GM19452 (cell line): ENCODE data around the gene ZDHHC11B.
"Not testable (repeated sequence)": the region's sequence is repeated elsewhere in the genome, so short reads cannot be mapped to it uniquely, and the experiment has no call there.

Experiments
- ATAC-seq: cut with Tn5 transposase; IDR thresholded peaks from one replicate; pipeline ENCODE4 v1.9.1; 2021; ENCODE audit not compliant: unreplicated experiment

ZDHHC11B gene, protein sequence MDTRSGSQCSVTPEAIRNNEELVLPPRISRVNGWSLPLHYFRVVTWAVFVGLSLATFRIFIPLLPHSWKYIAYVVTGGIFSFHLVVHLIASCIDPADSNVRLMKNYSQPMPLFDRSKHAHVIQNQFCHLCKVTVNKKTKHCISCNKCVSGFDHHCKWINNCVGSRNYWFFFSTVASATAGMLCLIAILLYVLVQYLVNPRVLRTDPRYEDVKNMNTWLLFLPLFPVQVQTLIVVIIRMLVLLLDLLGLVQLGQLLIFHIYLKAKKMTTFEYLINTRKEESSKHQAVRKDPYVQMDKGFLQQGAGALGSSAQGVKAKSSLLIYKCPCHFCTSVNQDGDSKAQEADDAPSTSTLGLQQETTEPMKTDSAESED

DNA sequence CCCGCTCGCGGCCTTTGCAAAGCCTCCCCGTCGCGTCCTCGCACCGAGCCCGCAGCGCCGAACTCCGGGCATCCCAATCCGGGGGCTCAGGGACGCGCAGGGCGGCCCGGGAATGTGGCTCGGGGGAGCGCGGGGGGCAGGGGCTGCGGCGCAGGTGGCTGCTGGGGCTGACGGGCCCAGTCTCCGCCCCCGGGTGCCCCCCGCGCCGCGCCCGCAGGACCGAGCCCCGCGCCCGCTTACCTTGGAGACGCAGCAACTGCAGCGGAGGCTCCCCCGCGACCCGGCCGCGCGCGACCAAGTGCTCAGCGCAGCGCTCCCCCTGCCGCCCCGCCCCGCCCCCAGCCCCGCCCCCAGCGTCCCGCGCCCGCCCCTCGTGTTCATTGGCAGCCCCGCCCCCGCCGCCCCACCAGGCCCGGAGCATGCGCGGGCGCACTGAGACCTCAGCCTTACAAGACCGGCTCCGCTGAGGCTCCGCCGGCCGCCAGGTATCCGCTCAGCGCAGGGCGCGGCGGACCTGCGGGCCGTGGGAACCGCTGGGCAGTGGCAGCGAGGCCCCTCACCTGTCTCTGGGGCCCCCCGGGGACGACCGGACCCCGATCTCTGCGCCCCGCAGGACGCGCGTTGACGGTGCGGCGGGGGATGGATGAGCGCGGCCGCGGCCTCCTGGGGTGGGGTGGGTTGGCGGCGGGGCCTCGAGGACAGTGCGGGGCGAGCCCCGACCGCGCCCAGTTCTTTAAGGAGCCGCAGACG lies at the start of gene ZDHHC11B:
Gene ZDHHC11B, minus strand, starts transcription at position 302 of the 750 bp plus-strand sequence. CDS start 17,810 bp downstream, outside the sequence.
- ATAC-seq = not testable (repeated sequence)

DNA sequence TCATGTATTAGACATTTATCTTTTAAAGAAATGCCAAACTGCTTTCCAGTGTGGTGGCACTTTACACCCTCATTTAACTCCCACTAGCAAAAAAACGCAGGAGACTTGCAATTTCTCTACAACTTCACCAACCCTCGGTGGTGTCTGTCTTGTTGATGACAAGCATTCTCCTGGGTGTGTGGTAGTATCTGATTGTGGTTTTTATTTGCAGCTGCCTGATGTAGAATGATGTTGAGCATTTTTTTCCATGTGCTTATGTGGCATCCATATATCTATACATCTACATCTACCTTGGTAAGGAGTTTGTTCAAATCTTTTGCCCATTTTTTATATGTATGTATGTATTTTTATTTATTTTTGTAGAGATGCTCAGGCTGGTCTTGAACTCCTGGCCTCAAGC lies 49.5 kb upstream of the ZDHHC11B start:
- not testable (repeated sequence) for ATAC-seq

DNA sequence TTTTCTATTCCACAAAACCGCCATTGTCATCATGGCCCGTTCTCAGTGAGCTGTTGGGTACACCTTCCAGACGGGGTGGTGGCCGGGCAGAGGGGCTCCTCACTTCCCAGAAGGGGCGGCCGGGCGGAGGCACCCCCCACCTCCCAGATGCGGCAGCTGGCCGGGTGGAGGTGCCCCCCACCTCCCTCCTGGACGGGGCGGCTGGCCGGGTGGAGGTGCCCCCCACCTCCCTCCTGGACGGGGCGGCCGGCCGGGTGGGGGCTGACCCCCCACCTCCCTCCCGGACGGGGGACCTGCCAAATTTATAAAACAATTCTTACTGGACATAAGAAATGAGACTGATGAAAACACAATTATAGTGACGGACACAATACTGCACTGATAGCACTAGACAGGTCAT lies 43.7 kb upstream of the ZDHHC11B start:
- not testable (repeated sequence) for ATAC-seq

DNA sequence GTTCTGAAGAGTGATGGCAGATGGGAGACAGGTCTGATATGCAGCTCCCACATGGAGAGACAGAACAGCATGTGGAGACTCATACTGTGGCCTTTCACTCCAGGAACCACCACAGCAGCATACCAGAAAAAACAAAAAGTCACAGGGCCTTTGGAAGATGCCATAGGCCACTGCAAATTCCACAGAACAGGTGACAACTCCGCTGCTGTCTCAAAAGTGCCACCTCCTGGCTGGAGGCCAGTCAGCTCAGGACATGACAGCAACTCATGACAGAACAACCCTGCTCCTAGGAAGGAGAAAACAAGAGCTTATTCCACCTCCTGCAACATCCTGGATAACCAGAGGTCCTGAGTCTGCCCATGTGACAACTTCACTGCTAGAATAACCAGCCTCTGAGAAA lies 41.0 kb upstream of the ZDHHC11B start:
- ATAC-seq = not testable (repeated sequence)

DNA sequence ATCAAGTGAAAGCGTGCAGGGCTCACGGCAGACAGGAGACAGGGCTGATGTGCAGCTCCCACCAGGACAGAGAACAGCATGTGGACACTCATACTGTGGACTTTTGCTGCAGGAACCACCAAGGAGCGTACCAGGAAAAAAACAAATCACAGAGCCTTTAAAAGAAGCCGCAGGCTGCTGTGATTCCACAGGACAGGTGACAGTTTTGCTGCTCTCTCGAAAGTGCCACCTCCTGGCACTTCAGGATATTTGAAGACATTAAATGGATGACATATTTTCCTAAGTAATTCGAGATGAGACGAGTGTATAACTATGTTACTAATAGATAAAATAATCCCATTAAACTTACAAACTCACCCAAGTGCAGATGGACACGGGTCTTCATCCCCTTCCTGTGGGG lies 37.0 kb upstream of the ZDHHC11B start:
- ATAC-seq = no peak

DNA sequence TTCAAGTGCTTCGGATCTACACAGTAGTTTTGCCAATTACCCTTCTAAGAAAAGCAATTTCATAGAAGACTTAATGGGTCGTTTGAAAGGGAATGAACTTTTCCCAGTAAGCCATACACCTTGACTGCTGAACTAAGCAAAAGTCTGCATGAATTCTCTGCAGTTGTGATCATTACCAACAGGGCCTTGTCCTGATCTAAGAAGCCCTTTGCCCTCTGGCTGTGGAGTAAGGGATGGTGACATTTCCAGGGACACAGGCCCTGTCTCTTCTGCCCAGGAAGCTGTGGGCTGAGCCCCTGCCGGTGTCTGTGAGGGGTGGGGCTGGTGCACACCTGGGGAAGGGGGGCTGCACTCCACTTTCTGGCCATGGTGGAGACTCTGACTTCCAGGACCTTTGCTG lies 35.7 kb upstream of the ZDHHC11B start:
- ATAC-seq = no peak

DNA sequence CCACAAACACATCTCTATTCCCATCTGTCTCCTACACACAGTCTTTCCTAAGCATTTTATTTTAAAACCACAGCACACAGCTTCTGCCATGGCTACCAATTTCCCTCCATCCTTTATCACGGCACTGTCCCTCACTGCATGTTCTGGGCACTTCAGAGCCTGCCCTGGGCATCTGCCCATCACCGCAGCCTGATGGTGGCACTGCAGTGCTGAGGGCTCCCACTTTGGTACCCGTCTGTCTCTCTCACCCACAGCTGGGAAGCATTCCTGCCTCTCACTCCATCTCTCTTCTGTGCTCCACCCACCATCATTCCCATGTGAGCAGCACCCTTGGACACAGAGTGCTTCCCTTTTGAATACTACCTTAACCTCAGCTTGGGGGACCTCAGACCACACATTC lies 34.5 kb upstream of the ZDHHC11B start:
- ATAC-seq = no peak

DNA sequence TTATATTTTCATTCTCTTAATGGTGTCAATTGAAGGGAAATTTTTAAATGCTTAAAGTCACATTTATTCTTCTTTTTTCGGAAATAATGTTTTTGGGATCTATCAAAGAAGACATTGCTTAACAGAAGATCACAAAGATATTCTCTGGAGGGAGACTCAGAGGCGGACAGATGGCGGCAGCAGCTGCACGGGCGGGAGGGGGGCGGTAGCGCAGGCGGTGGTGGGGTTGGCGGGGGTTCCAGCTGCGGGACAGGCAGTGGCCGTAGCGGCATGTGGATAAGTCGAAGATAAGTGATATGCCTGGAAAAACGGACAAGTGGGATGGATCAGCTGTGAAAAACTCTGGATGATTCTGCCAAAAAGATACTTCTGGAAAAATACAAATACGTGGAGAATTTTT lies 31.6 kb upstream of the ZDHHC11B start:
- ATAC-seq = no peak

DNA sequence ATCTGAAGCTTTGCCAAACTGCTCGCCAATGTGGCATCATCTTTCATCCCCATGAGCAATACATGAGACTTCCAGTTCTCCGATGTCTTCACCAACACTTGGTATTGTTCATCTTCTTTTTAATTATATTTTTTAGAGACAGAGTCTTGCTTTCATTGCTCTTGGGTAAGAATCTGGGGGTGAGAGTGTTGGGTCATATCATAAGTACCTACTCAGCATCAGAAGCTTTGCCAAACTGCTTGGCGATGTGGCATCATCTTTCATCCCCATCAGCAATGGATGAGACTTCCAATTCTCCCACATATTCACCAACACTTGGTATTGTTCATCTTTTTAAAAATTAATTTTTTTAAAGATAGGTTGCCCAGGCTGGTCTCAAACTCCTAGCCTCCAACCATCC lies 30.9 kb upstream of the ZDHHC11B start:
- ATAC-seq = no peak

DNA sequence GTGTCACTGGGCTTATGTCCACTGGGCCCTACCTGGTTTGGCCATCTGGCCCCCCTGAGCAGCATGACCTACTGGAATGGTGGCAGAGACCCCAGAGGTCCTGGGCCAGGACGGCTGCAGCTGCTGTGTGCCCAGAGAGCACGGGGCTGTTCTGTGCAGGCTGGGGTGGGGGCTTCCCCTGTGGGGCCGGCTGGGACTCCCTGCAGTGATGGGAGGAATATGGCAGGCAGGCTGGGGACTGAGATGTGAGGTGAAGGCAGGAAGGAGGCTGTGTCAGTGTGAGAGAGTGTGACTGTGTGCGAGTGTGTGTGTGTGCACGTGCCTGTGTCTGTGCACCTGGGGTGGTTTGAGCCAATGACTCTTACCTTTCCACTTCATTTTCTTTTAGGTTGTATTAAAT lies 29.0 kb upstream of the ZDHHC11B start:
- not testable (repeated sequence) for ATAC-seq

DNA sequence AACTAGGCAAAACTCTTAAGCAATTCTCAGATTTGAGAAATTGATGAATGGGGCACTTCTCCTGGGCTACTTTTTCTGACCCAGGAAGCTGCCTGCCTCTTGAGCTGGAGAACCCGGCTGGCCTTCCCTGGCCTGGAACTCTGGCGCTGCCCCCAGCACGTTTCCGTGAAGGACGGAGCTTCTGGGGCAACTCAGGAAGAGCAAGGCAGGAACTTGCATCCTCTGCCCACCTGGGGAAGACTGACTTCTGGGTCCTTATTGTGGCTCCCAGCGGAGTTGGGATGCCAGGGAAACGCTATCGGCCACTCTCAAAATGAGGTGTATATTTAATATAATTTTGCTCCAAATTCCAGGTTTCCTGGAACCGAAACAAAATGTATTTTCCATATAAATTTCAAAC lies 26.9 kb upstream of the ZDHHC11B start:
- not testable (repeated sequence) for ATAC-seq

DNA sequence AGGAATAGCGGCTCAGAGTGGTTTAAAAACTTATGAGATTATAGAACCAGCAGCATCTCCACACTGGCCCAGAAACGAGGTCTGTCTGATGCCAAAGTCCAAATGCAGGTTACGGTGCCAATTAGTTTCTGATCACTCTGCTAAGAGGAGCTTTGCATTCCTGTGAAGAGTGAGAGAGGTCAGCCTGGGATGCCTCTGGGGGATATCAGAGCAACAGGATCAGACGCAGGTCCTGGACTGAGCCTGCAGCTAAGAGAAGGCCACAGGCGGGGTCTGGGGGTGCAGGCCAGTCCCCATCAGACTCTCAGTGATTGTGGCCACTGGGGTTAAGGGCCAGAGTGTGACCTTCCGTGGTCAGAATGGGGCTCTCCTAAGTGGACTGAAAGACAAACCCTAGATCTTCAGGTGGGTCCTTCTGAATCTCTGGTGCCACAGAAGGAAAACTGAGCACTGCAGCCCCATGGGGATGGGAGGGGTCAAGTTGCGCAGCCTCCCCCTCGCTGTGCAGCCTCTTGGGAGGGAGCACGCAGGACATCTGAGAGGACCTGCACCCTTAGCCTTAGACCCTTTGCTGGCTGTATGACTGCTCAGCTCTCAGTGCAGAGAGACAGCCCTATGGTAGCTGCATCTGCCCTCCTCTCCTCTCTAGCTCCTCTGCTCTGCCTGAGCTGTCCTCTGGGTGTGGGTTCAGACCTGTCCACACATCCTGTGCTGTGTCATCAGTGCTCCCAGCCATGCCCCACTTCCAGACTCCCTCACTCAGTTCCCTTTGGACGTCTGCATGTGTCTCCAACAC lies 23.4 kb upstream of the ZDHHC11B start:
- not testable (repeated sequence) for ATAC-seq

DNA sequence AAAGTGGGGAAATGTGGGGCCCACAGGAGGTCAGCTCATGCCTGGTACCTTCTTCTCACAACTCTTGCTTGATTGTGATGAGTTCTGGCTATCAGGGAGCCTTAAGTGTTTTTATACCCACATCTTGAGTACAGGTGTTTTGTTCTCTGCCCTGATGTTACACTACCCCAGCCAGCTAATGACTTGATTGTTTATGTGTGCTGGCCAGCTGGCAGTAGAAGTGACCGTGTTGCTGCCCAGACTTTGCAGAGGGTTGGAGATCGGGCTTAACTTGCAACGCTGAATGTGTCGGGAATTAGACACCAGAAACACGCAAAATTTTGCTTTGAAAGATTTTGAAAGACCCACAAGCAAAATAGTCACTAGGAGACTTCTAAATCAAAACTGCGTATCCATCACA lies 16.9 kb upstream of the ZDHHC11B start:
- no peak for ATAC-seq

DNA sequence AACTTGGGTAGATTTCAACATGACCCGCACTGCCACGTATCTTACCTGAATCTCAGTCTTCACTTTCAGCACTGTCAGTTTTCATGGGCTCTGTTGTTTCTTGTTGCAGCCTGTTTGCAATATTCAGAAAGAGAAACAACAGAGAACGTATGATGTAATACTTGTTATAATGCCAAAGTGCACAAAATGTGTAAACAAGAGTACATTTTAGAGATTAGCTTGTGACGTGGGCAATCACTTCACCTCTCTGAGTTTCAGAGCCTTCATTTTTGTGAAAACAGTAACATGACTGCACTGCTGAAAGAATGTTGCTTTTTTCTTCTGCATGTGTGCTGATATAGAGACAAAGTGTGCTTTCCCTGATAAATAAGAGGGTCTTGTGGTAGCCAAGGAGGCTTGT lies 16.5 kb upstream of the ZDHHC11B start:
- not testable (repeated sequence) for ATAC-seq

DNA sequence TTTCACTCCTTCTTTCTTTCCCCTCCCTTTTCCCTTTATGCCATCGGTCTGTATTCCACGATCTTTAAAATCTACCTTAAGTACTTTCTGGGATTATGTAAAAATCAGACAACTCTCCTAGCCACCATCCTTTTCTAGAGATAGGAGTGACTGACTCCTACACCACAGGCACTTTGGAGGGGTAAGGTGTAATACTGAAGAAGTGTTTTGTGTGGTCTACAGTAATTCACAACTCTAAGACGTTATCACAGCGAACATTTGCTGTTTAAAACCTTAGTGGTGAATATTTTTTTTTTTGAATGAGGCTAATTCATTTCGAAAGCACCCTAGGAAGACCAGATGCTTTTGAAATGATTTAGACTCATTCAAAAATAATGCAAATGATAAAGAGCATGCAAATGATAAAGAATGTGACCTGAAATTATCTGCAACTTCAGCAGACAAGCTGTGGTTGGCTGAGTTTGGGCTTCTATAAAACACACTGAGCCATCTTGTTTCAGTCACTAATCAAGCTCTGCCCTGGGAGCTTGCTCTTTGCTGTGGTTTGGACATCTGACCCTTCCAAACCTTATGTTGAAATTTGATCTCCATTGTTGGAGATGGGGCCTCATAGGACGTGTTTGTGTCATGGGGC lies 14.1 kb upstream of the ZDHHC11B start:
- ATAC-seq = not testable (repeated sequence)

DNA sequence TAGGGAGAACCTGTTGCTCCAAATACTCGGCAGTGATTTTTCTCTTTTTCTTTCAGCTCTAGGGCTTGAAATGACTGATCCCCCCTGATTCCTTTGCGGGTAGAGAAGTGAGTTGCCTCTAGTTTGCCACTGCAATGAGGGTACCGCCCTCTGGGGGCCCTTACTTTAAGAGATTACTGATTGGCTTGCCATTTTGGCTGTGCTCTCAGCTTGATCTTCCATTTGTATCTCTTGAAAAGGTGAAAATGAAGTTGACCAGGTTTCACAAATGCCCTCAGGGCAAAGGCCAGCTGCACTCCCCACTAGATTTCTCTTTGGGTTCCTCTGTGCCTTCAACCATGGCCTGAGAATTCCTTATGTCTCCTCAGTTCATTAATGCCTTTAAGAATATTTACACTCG lies 13.5 kb upstream of the ZDHHC11B start:
- ATAC-seq = not testable (repeated sequence)

DNA sequence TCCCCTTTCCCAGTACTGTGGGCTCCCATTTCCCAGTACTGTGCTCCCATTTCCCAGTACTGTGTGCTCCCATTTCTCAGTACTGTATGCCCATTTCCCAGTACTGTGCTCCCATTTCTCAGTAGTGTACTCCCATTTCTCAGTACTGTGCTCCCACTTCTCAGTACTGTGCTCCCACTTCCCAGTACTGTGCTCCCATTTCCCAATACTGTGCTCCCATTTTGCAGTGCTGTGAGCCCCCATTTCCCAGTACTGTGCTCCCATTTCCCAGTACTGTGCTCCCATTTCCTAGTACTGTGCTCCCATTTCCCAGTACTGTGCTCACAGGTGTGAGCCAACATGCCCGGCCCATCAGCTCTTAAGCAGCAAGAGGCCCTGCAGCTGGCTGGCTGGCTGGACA lies 11.3 kb upstream of the ZDHHC11B start:
- not testable (repeated sequence) for ATAC-seq

DNA sequence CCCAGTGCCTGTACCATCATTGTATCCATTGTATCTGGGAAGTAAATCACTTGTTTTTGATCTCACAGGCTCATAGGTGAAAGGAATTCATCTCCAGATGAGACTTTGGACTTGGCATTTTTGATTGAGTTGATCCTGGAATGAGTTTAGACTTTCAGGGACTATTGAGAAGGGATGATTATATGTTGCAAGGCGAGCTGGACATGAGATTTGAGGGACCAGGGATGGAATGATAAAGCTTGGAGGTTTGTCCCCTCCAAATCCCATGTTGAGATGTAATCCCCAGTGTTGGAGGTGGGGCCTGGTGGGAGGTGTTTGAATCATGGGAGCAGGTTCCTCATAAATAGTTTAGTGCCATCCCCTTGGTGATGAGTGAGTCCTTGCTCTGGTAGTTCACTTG lies 10.4 kb upstream of the ZDHHC11B start:
- ATAC-seq = not testable (repeated sequence)

DNA sequence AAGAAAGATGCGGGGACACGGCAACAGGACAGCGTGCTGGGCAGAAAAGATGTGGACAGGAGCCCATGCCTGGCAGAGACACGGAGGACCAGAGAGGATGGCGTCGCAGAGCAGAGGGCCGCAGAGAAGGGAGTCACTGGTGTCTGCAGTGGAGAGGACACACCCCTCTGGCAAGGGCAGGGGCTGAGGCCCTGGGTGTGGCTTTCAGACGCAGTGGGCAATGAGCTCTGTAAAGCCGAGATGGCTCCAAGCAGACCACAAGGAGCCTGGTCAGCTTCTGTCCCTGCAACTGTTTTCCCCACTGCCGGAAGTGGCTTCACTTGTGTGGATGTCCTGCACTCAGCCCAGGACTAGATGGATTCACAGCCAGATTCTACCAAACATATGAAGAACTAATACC lies 4.2 kb upstream of the ZDHHC11B start:
- not testable (repeated sequence) for ATAC-seq

DNA sequence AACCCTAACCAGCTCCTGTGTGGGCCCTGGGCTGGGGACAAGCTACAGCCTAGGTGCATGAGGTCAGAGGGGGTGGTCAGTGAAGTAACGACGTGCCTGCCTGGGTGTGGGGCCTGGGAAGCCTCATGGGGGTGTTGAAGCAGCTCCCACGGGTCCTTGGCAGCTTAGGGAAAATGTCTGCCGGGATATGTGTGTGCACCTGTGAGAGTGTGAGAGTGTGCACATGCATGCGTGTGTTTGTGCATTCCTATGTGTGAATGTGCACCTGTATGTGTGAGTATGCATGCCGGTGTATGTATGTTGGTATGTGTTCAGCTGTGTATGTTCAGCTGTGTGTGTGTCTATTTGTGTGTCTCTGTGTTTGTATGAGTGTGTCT lies 3.3 kb upstream of the ZDHHC11B start:
- ATAC-seq = not testable (repeated sequence)
